GM13977 (cell line): ENCODE data around the gene APPL2.

Experiments used
- DNase-seq: peaks from one replicate; pipeline ENCODE4 v3.0.0; 2012; ENCODE audit warnings: low spot score
- in situ Hi-C: fragments of 300-500 bp; cut with MboI; formaldehyde crosslinking; loops from one replicate; pipeline ENCODE4 v1.12.0; 2022; ENCODE audit warnings: low sequenced_read_pairs, low pct_unique_long_range_greater_than_20kb, mixed read lengths, inconsistent platforms; ENCODE audit not compliant: unreplicated experiment
- TF ChIP-seq, protein P1 (sequence below): IDR thresholded peaks from 2 replicates; pipeline ENCODE4 v1.5.1; 2012; ENCODE audit warnings: mild to moderate bottlenecking, control low read depth; ENCODE audit not compliant: insufficient read depth; ENCODE audit errors: extremely low read depth, missing control alignments

The APPL2 gene

DNA sequence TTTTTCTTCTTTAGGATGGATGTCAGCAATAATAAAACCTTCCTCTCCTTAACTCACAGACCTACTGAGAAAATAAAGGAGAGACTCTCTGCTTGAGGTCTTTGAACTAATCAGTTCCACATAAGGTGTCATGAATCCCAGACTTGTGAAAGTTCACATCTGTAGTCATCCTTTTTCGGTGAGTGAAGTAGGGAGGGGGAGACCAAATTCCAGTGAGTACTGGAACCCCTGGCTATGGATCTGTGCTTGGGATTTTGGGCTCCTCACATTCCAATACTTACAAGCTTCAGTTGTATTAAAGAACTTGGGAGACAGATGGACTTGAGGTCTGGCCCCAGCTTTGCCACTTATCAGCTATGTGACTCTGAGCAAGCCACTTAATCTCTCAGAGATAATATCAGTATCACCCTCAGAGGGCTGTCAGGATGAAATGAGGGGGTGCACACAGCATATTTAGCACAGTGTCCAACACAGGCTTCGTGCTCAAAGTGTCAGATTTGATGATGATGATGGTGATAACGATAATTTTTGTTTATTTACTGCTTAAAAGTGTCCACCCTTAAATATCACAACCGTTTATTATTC lies 34.8 kb upstream of the APPL2 start:
- DNase-seq = no peak
- in situ Hi-C loops = no loop called here
- TF ChIP-seq, protein P1, sequence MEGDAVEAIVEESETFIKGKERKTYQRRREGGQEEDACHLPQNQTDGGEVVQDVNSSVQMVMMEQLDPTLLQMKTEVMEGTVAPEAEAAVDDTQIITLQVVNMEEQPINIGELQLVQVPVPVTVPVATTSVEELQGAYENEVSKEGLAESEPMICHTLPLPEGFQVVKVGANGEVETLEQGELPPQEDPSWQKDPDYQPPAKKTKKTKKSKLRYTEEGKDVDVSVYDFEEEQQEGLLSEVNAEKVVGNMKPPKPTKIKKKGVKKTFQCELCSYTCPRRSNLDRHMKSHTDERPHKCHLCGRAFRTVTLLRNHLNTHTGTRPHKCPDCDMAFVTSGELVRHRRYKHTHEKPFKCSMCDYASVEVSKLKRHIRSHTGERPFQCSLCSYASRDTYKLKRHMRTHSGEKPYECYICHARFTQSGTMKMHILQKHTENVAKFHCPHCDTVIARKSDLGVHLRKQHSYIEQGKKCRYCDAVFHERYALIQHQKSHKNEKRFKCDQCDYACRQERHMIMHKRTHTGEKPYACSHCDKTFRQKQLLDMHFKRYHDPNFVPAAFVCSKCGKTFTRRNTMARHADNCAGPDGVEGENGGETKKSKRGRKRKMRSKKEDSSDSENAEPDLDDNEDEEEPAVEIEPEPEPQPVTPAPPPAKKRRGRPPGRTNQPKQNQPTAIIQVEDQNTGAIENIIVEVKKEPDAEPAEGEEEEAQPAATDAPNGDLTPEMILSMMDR = no peak

DNA sequence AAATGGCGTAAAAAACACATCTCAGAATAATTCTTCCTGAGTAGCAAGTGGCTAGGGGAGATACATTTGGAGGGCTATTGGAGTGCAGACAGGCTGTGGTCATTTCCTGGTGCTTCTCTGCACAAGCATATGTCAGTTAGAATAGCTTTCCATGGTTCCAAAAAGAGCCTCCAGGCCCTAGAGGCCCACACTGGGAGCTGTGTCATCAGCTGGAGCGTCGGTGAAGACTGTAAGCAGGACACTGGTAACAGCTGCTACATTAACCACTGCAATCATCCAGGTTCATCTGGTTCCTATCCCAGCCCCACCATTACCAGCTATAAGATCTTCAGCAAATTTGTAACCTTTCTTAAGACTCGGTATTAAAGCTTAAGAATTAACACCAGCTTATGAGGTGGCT lies 31.7 kb upstream of the APPL2 start:
- TF ChIP-seq, protein P1 = no peak
- no peak for DNase-seq
- in situ Hi-C loops = no loop called here

DNA sequence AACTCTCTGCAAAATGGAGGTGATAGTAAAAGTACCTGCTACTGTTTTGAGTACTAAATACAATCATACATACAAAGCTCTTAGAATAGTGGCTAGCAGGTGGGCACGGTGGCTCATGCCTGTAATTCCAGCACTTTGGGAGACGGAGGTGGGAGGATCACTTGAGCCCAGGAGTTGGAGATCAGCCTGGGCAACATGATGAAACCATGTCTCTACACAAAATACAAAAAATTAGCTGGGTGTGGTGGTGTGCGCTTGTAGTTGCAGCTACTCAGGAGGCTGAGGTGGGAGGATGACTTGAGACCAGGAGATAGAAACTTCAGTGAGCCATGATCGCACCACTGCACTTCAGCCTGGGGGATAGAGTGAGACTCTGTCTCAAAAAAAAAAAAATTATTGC lies 28.8 kb upstream of the APPL2 start:
- no peak for DNase-seq
- TF ChIP-seq, protein P1 = no peak
- in situ Hi-C loops = no loop called here

DNA sequence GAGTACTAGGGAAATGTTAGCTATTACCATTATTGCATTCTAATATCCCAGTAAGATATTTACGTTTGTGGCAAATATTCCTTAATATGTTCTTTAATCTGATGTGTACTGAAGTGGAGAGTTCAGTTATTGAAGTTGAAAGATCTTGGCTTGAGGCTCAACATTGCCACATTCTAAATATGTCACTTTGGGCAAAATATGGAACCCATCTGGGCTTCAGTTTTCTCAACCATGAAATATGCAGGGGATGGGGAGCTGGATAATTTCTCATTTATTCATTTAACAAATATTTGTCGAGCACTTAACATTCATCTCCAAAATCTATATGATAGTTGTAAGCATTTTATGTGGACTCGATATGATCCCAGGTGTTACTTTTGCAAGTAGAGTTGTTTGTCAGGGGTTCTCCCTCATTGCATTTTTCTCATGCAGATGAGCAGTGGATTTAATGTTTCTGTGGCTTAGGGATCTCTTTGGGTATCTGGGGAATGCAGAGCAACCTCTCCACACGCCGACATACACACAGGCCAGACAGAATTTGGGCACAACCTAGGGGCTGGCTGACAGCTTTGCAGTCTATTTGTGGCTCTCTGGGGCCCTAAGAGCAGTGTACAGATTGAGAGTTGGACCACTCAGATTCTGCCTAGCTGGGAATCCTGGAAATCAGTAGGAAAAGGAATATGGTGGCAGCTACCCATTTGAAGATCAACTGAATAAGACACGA lies 26.6 kb upstream of the APPL2 start:
- TF ChIP-seq, protein P1 = no peak
- in situ Hi-C loops = no loop called here
- no peak for DNase-seq

DNA sequence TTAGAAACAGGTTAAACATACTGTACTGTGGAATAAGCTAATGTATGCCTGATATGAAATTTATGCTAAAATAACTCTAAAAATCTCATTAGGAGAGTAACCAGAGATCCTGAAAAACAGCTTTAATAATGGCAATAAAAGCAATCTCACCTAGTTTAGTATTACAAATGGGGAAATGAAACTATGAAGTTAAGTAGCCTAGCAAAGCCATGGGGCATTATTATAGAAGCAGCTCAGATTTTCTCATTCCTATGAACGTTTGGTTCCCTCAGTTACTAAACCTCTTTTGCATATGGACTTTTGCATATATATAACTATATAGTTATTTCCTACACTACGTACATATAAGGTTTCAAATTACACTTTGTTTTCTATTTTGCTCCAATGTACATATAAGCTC lies 25.0 kb upstream of the APPL2 start:
- TF ChIP-seq, protein P1 = no peak
- no peak for DNase-seq
- in situ Hi-C loops = no loop called here

DNA sequence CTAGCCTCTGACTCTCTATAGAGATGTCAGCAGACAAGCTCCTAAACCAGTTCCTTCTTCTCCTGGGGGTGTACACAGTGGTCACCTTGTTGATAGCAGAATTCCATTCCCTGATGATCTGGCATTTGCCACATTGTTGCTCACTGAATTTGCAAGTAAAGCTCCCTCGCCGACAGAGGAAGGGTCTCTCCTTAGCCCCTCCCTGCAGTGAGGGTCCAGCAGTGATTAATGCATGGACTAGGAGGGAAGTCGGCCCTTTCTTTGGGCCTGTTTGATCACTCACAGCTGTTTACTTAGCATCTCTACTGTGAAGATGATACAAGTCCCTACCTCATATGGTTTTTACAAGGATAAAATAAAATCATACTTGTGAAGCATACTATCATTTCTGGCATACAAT lies 23.3 kb upstream of the APPL2 start:
- no peak for DNase-seq
- in situ Hi-C loops = no loop called here
- TF ChIP-seq, protein P1 = no peak
